Breast epithelium (tissue), 4 donors: Measurements from ENCODE around the gene FMC1. TPM values are rescaled to one million over a fixed set of nuclear protein-coding genes. Genes with fewer than 3 reads are reported as not detected.
"Not testable (repeated sequence)": the region's sequence is repeated elsewhere in the genome, so short reads cannot be mapped to it uniquely, and the experiment has no call there.

Experiments
- DNase-seq, 2 donors: peaks; one replicate each; pipeline ENCODE4 v3.0.0-alpha.2; 2019; ENCODE audit warnings: low spot score in 2 of 2
- H3K27ac ChIP-seq, 2 donors: fragments of 200-600 bp; sonication (generic) in 1 of 2; one replicate each; pipeline ENCODE4 v1.5.1; 2016 to 2019; ENCODE audit warnings: mild to moderate bottlenecking in 1 of 2
- H3K27me3 ChIP-seq, 2 donors: fragments of 200-600 bp; sonication (generic) in 1 of 2; one replicate each; pipeline versions ENCODE4 v1.5.1 to v1.6.0; 2017 to 2019; ENCODE audit warnings: control low read depth in 1 of 2, mild to moderate bottlenecking in 1 of 2
- H3K36me3 ChIP-seq: fragments of 200-600 bp; one replicate; pipeline ENCODE4 v1.5.1; 2019
- H3K4me1 ChIP-seq, 2 donors: fragments of 200-600 bp; sonication (generic); one replicate each; pipeline ENCODE4 v1.5.1; 2016 to 2019; ENCODE audit warnings: control low read depth in 1 of 2
- H3K4me3 ChIP-seq, 3 donors: fragments of 200-600 bp; sonication (generic); 1 replicate in 2 of 3; 2 replicates in 1 of 3; pipeline ENCODE4 v1.5.1; 2016 to 2019; ENCODE audit warnings: mild to moderate bottlenecking in 3 of 3, moderate library complexity in 2 of 3
- H3K9me3 ChIP-seq, 2 donors: fragments of 200-600 bp; sonication (generic) in 1 of 2; one replicate each; pipeline ENCODE4 v1.5.1; 2016 to 2019; ENCODE audit warnings: control low read depth in 1 of 2
- POLR2A ChIP-seq: fragments of 450-650 bp; IDR thresholded peaks from one replicate; pipeline ENCODE4 v1.6.1; 2016; ENCODE audit warnings: antibody characterized with exemption, mild to moderate bottlenecking, moderate library complexity
- POLR2AphosphoS5 ChIP-seq, 3 donors: sonication (generic); formaldehyde crosslinking; IDR thresholded peaks; one replicate each; pipeline ENCODE4 v1.6.1; 2017; ENCODE audit warnings: antibody characterized with exemption in 3 of 3
- intact Hi-C: fragments of 100-400 bp; cut with DNase I; formaldehyde crosslinking; loops from one replicate; pipeline ENCODE4 v1.15.1; 2023; ENCODE audit warnings: low total_unique reads
- total RNA-seq, 3 donors: library from RNA; depleted of rRNA; stranded (reverse); fragments of >200 nt; gene quantifications; one replicate each; pipeline ENCODE4 v1.1.0, GENCODE V29; 2016
- TF ChIP-seq, protein P1 (sequence below), 3 donors: fragments of 450-650 bp; IDR thresholded peaks; one replicate each; pipeline ENCODE4 v1.5.1; 2016 to 2017; ENCODE audit warnings: antibody characterized with exemption in 3 of 3, mild to moderate bottlenecking in 3 of 3, moderate library complexity in 3 of 3

FMC1 gene
- total RNA-seq, 3 donors from 2014 or later, result 12.5 to 13.9 (median 13.5) TPM

- DNase-seq, result no peak
- TF ChIP-seq, protein P1, sequence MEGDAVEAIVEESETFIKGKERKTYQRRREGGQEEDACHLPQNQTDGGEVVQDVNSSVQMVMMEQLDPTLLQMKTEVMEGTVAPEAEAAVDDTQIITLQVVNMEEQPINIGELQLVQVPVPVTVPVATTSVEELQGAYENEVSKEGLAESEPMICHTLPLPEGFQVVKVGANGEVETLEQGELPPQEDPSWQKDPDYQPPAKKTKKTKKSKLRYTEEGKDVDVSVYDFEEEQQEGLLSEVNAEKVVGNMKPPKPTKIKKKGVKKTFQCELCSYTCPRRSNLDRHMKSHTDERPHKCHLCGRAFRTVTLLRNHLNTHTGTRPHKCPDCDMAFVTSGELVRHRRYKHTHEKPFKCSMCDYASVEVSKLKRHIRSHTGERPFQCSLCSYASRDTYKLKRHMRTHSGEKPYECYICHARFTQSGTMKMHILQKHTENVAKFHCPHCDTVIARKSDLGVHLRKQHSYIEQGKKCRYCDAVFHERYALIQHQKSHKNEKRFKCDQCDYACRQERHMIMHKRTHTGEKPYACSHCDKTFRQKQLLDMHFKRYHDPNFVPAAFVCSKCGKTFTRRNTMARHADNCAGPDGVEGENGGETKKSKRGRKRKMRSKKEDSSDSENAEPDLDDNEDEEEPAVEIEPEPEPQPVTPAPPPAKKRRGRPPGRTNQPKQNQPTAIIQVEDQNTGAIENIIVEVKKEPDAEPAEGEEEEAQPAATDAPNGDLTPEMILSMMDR (IDR thresholded peaks at IDR 0.05), result no peak
- TF ChIP-seq POLR2A (no peak), POLR2AphosphoS5 (IDR thresholded peaks at IDR 0.05) (no peak)
- Histone ChIP-seq H3K4me1 (no peaks in the 10 kb centered on the region), H3K36me3 (no peaks in the 10 kb centered on the region), H3K27ac (no peak overlapping the region), H3K4me3 (no peak overlapping the region), H3K9me3 (no peaks in the 10 kb centered on the region), H3K27me3 (no peaks in the 10 kb centered on the region)
- intact Hi-C loops, result no loop called here
Measured at GRCh38 chr7:139354729-139355128, 13.6 kb downstream of the FMC1 start.

GRCh38 chr7:139355320-139355719, 14.2 kb downstream of the FMC1 start:
- no peak overlapping the region for H3K27ac ChIP-seq
- H3K4me1 ChIP-seq, result no peaks in the 10 kb centered on the region
- intact Hi-C loops, result no loop called here
- H3K9me3 ChIP-seq, result no peaks in the 10 kb centered on the region
- H3K4me3 ChIP-seq, result no peak overlapping the region
- H3K36me3 ChIP-seq, result no peaks in the 10 kb centered on the region
- H3K27me3 ChIP-seq, result no peaks in the 10 kb centered on the region
- TF ChIP-seq POLR2A, result no peak
- TF ChIP-seq POLR2AphosphoS5 (IDR thresholded peaks at IDR 0.05), result no peak
- TF ChIP-seq, protein P1 (IDR thresholded peaks at IDR 0.05), result no peak
- DNase-seq, result no peak

- H3K36me3 ChIP-seq, DNase-seq, H3K9me3 ChIP-seq, H3K4me1 ChIP-seq, H3K27me3 ChIP-seq, intact Hi-C loops: not testable (repeated sequence)
- Histone ChIP-seq H3K4me3 (peak overlapping the region in 2 of 3 donors; percentile 74 to 95), H3K27ac (peak overlapping the region; percentile 98 to 100)
Measured at GRCh38 chr7:139357729-139358506, 16.8 kb downstream of the FMC1 start.

DNA sequence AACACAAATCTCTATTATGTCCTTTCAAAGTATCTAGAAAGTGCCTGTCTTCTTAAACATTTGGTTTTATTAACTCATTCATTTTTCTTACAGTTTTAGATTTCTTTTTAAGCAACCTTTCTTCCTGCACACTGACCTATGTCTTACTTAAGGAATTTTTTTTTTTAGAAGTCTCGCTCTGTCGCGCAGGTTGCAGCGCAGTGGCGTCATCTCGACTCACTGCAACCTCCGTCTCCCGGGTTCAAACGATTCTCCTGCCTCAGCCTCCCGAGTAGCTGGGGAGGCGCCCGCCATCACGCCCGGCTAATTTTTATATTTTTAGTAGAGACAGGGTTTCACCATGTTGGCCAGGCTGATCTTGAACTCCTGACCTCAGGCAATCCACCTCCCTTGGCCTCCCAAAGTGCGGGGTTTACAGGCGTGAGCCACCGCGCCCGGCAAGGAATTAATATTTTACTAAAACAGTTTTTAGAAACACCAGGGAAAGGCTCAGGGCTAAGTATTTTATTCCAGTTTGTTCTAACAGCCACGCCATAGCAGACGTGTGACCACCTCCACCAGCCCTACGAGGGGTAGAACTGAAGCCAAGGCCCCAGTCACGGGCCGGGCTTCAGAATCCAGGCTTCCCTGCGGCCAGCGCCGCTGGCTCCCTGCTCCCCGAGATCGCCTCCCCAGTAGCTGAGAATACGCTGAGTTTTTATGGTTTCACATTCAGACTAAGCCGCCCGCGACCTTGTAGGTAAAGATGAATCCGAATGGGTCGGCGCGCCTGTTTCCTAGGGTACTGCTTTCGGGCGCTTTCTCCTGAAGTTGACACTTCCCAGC, 17.6 kb downstream of the FMC1 start:
- TF ChIP-seq, protein P1 (IDR thresholded peaks at IDR 0.05), result no peak
- TF ChIP-seq POLR2A, result no peak
- TF ChIP-seq POLR2AphosphoS5 (IDR thresholded peaks at IDR 0.05), result no peak

DNA sequence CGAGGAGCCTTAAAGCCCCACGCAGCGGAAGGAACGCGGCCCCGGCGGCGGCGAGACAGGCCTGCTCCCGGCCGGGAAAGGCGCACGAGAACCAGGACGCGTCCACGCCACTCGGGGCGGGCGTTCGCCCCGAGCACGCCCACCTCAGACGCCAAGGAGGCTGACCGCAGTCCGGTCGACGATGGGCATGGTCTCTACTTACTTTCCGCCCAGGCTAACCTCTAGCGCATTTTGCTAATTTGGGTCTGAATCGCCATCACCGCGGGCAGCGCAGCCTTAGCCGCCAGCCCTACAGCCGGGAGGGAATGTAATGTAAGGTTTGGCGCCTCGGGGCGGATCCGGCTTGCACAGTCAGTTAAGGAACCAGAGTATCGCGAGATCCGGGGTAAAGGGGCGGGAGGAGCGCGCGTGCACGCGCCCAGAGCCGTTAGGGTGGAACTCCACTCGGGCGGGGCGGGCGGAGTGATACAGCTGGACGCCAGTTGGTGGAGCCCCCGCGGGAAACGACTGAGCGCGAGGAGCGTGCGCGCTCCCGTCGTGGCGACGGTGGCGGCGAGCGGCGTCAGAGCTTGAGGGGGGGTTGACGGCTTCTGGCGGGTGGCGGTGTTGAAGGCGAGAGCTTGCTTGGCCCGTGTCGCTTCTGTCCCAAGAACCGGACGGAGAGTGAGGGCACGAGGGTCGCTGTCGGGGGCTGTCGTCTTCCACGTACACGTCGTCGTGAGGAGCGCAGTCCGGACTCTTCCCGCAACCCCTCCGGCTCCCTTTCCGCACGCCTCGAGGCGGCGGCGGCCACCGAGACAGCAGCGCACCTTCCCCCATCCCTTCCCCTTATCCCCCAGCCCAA, 18.5 kb downstream of the FMC1 start, which contains the start of gene LUC7L2:
Gene LUC7L2, plus strand, starts transcription at position 529 of the 844 bp plus-strand sequence. CDS start 368 bp downstream, outside the sequence.
- Histone ChIP-seq H3K9me3 (no peaks in the 10 kb centered on the region), H3K27ac (peak within 1 kb of the TSS; percentile 98 to 100), H3K27me3 (no peaks in the 10 kb centered on the region), H3K4me1 (peaks cover 0 to 4% of the 10 kb centered on the region in 2 donors), H3K36me3 (no peaks in the 10 kb centered on the region), H3K4me3 (peak within 1 kb of the TSS; percentile 74 to 95 (median 84))
- TF ChIP-seq POLR2AphosphoS5 (IDR thresholded peaks at IDR 0.05) (peak; percentile 95 to 98 (median 98)), POLR2A (peak; percentile 88)
- TF ChIP-seq, protein P1 (IDR thresholded peaks at IDR 0.05), result peak; percentile 4 to 8 (median 7)
- intact Hi-C loops, result no loop called here
- peak; percentile 99 to 100 for DNase-seq

More for the DNA sequence above, 17.6 kb downstream of the FMC1 start:
- H3K4me1 ChIP-seq, result peaks cover 0 to 4% of the 10 kb centered on the region in 2 donors
- peak overlapping the region; percentile 74 to 95 (median 84) for H3K4me3 ChIP-seq
- H3K36me3 ChIP-seq, result no peaks in the 10 kb centered on the region
- intact Hi-C loops, result no loop called here
- H3K27me3 ChIP-seq, result no peaks in the 10 kb centered on the region
- DNase-seq, result no peak
- no peaks in the 10 kb centered on the region for H3K9me3 ChIP-seq
- H3K27ac ChIP-seq, result peak overlapping the region; percentile 98 to 100
